K562 (cell line): ENCODE results near the gene PSMD8. TPM values are rescaled to one million over a fixed set of nuclear protein-coding genes. Genes with fewer than 3 reads are reported as not detected.

Source experiments
- ATF2 ChIP-seq: sonication (generic); formaldehyde crosslinking; IDR thresholded peaks from 2 replicates; pipeline ENCODE4 v1.8.1; 2022; ENCODE audit warnings: missing genetic modification reagents
- BDP1 ChIP-seq: IDR thresholded peaks from 3 replicates; pipeline ENCODE4 v1.6.1; 2011; ENCODE audit not compliant: insufficient read length, insufficient read depth
- CBFA2T2 ChIP-seq: fragments of 450-650 bp; conservative IDR thresholded peaks from 2 replicates; pipeline ENCODE4 v1.6.1; 2017; ENCODE audit warnings: mild to moderate bottlenecking
- ELF4 ChIP-seq: fragments of 450-650 bp; formaldehyde crosslinking; IDR thresholded peaks from 2 replicates; pipeline ENCODE4 v1.4.0; 2022; ENCODE audit warnings: missing genetic modification characterization
- ERF ChIP-seq: fragments of 450-650 bp; formaldehyde crosslinking; IDR thresholded peaks from 2 replicates; pipeline ENCODE4 v1.4.0; 2020; ENCODE audit warnings: mild to moderate bottlenecking, mixed read lengths
- ETS1 ChIP-seq: conservative IDR thresholded peaks from 2 replicates; pipeline ENCODE4 v1.6.1; 2011; ENCODE audit warnings: low read depth, mild to moderate bottlenecking, low read length; ENCODE audit not compliant: control insufficient read depth
- HDAC3 ChIP-seq: fragments of 450-650 bp; IDR thresholded peaks from 2 replicates; pipeline ENCODE4 v1.6.1; 2018; ENCODE audit warnings: borderline replicate concordance, mild to moderate bottlenecking, moderate library complexity; ENCODE audit not compliant: partially characterized antibody
- HDGF ChIP-seq: fragments of 450-650 bp; IDR thresholded peaks from 2 replicates; pipeline ENCODE4 v1.6.1; 2016
- PBX2 ChIP-seq, 2 experiments: IDR thresholded peaks in 1 of 2; conservative IDR thresholded peaks in 1 of 2; 2 replicates each; pipeline ENCODE4 v1.6.1; 2016; ENCODE audit warnings: low read depth in 2 of 2, mild to moderate bottlenecking in 1 of 2, missing compliant biosample characterization in 1 of 2, missing genetic modification characterization in 1 of 2, moderate library complexity in 1 of 2
- TCF3 ChIP-seq: sonication (generic); formaldehyde crosslinking; IDR thresholded peaks from 2 replicates; pipeline ENCODE4 v1.4.0; 2020; ENCODE audit warnings: mild to moderate bottlenecking, missing genetic modification reagents
- ZBED1 ChIP-seq: IDR thresholded peaks from 2 replicates; pipeline ENCODE4 v1.6.1; 2014
- ZKSCAN3 ChIP-seq: fragments of 250-450 bp; sonication (Bioruptor Pico); IDR thresholded peaks from 2 replicates; pipeline ENCODE4 v1.4.0; 2020
- ZNF124 ChIP-seq: sonication (generic); formaldehyde crosslinking; IDR thresholded peaks from 2 replicates; pipeline ENCODE4 v1.8.1; 2022; ENCODE audit warnings: missing genetic modification reagents
- ZNF217 ChIP-seq: sonication (generic); formaldehyde crosslinking; IDR thresholded peaks from 2 replicates; pipeline ENCODE4 v1.8.0; 2022; ENCODE audit warnings: mild to moderate bottlenecking, missing genetic modification reagents
- ZNF584 ChIP-seq: fragments of 200-800 bp; sonication (Bioruptor generic); IDR thresholded peaks from 2 replicates; pipeline ENCODE4 v1.6.1; 2016; ENCODE audit warnings: low read depth, mild to moderate bottlenecking, missing genetic modification characterization, missing compliant biosample characterization
- polyA plus RNA-seq, 8 experiments: library from polyadenylated mRNA; depleted of rRNA in 4 of 8; stranded (reverse) in 5 of 8; unstranded in 3 of 8; fragments of >200 nt; fragmentation: Nextera tagmentation in 2 of 8; fragmentation: Illumina TruSeq in 1 of 8; extraction: Ambion mirVana in 2 of 8; extraction: Trizol in 1 of 8; gene quantifications; 2 replicates each; pipeline versions ENCODE4 v1.2.1 to v1.2.3, GENCODE V29; 2011 to 2014; ENCODE audit warnings: inconsistent platforms in 1 of 8, missing spikeins in 1 of 8
- total RNA-seq, 7 experiments: library from RNA; depleted of rRNA in 6 of 7; stranded (reverse); fragments of >200 nt in 6 of 7; fragmentation: Illumina TruSeq in 2 of 7; extraction: Trizol in 2 of 7; gene quantifications; 2 replicates each; pipeline versions ENCODE4 v1.2.1 to v1.2.3, GENCODE V29; 2011 to 2021; ENCODE audit warnings: low replicate concordance in 1 of 7
- TF ChIP-seq, protein P1 (sequence below): fragments of 450-650 bp; formaldehyde crosslinking; IDR thresholded peaks from 2 replicates; pipeline ENCODE4 v1.4.0; 2022; ENCODE audit warnings: missing genetic modification characterization
- TF ChIP-seq, protein P2 (sequence below), 2 experiments: fragments of 450-650 bp; IDR thresholded peaks; 2 replicates each; pipeline ENCODE4 v1.6.1; 2018; ENCODE audit warnings: mild to moderate bottlenecking in 2 of 2, low read depth in 1 of 2; ENCODE audit not compliant: partially characterized antibody in 2 of 2

Gene PSMD8
- total and polyA plus RNA-seq, 9 of the 15 experiments (the other 6 are each of a cell fraction or from before 2014, with no cell fraction given) = 130 to 583 (median 315) TPM

DNA sequence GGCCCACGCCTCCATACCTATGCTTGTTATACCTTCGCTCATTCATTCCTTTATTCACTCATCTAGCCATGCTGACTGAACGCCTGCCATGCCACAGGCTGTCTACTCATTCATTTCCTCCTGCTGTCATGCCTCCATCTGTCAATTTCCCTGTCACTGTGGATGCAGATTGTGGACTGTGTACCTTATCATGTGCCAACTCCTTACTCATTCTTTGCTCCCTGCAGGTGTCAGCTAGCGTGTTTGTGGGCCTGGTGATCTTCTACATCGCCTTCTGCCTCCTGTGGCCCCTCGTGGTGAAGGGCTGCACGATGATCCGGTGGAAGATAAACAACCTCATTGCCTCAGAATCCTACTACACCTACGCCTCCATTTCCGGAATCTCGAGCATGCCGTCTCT lies 4.1 kb upstream of the PSMD8 start (continued):
- TF ChIP-seq, protein P1, sequence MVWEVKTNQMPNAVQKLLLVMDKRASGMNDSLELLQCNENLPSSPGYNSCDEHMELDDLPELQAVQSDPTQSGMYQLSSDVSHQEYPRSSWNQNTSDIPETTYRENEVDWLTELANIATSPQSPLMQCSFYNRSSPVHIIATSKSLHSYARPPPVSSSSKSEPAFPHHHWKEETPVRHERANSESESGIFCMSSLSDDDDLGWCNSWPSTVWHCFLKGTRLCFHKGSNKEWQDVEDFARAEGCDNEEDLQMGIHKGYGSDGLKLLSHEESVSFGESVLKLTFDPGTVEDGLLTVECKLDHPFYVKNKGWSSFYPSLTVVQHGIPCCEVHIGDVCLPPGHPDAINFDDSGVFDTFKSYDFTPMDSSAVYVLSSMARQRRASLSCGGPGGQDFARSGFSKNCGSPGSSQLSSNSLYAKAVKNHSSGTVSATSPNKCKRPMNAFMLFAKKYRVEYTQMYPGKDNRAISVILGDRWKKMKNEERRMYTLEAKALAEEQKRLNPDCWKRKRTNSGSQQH (CRISPR knock-in tag) = no peak
- no peak for TF ChIP-seq ATF2 (CRISPR knock-in tag)
- TF ChIP-seq ETS1 = no peak; the same call in 1 of the 2 replicates
- TF ChIP-seq ZBED1 = no peak
- no peak for TF ChIP-seq ZNF584 (CRISPR knock-in tag)
- peak; percentile 76 for TF ChIP-seq TCF3 (CRISPR knock-in tag)
- TF ChIP-seq, protein P2, sequence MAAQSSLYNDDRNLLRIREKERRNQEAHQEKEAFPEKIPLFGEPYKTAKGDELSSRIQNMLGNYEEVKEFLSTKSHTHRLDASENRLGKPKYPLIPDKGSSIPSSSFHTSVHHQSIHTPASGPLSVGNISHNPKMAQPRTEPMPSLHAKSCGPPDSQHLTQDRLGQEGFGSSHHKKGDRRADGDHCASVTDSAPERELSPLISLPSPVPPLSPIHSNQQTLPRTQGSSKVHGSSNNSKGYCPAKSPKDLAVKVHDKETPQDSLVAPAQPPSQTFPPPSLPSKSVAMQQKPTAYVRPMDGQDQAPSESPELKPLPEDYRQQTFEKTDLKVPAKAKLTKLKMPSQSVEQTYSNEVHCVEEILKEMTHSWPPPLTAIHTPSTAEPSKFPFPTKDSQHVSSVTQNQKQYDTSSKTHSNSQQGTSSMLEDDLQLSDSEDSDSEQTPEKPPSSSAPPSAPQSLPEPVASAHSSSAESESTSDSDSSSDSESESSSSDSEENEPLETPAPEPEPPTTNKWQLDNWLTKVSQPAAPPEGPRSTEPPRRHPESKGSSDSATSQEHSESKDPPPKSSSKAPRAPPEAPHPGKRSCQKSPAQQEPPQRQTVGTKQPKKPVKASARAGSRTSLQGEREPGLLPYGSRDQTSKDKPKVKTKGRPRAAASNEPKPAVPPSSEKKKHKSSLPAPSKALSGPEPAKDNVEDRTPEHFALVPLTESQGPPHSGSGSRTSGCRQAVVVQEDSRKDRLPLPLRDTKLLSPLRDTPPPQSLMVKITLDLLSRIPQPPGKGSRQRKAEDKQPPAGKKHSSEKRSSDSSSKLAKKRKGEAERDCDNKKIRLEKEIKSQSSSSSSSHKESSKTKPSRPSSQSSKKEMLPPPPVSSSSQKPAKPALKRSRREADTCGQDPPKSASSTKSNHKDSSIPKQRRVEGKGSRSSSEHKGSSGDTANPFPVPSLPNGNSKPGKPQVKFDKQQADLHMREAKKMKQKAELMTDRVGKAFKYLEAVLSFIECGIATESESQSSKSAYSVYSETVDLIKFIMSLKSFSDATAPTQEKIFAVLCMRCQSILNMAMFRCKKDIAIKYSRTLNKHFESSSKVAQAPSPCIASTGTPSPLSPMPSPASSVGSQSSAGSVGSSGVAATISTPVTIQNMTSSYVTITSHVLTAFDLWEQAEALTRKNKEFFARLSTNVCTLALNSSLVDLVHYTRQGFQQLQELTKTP (IDR thresholded peaks at IDR 0.05; ENCODE audit: low read depth in 1 of 2, partially characterized antibody in 2 of 2) = no peak
- TF ChIP-seq HDAC3 = no peak
- no peak for TF ChIP-seq ZKSCAN3 (CRISPR knock-in tag)
- TF ChIP-seq CBFA2T2 = peak; percentile 90
- TF ChIP-seq ZNF124 (CRISPR knock-in tag) = no peak
- no peak for TF ChIP-seq ERF (CRISPR knock-in tag)
- TF ChIP-seq ZNF217 (CRISPR knock-in tag) = no peak
- no peak for TF ChIP-seq HDGF
- TF ChIP-seq PBX2 (CRISPR knock-in tag; IDR thresholded peaks at IDR 0.05; ENCODE audit: low read depth) = no peak
- TF ChIP-seq PBX2 (tag; conservative IDR thresholded peaks at IDR 0.05; ENCODE audit: low read depth) = peak; percentile 54
- TF ChIP-seq ELF4 (CRISPR knock-in tag) = no peak
- no peak for TF ChIP-seq BDP1
